Kidney (tissue), 14 donors: ENCODE measurements around the gene SNX5. TPM values are rescaled to one million over a fixed set of nuclear protein-coding genes. Genes with fewer than 3 reads are reported as not detected.

Source experiments
- DNase-seq, 5 donors: peaks; one replicate each; pipeline ENCODE4 v3.0.0-alpha.2; 2013 to 2020
- FAIRE-seq: peaks from 2 replicates; lab custom pipeline; 2012; peaks lifted over from hg19 to GRCh38; lab: Jason Lieb, UNC
- H3K27ac ChIP-seq, 2 donors: one replicate each; pipeline ENCODE4 v1.7.0; 2013; ENCODE audit warnings: low read depth in 2 of 2, low read length in 2 of 2, inconsistent platforms in 1 of 2
- H3K27me3 ChIP-seq: one replicate; pipeline ENCODE4 v1.7.1; 2013; ENCODE audit warnings: low read length, inconsistent platforms; ENCODE audit not compliant: control insufficient read depth, insufficient read depth
- H3K36me3 ChIP-seq, 3 donors: one replicate each; pipeline versions ENCODE4 v1.7.0 to v1.7.1; 2013; ENCODE audit warnings: low read length in 3 of 3, control low read depth in 1 of 3, inconsistent platforms in 1 of 3; ENCODE audit not compliant: insufficient read depth in 3 of 3, control insufficient read depth in 2 of 3
- H3K4me1 ChIP-seq, 3 donors: one replicate each; pipeline versions ENCODE4 v1.7.0 to v1.7.1; 2013; ENCODE audit warnings: low read length in 3 of 3, inconsistent platforms in 1 of 3, low read depth in 1 of 3; ENCODE audit not compliant: control insufficient read depth in 2 of 3, insufficient read depth in 2 of 3
- H3K4me3 ChIP-seq, 3 donors: one replicate each; pipeline versions ENCODE4 v1.7.0 to v1.8.1; 2013; ENCODE audit warnings: low read length in 3 of 3, control low read depth in 1 of 3, inconsistent platforms in 1 of 3
- H3K9ac ChIP-seq, 3 donors: one replicate each; pipeline versions ENCODE4 v1.7.0 to v1.7.1; 2013; ENCODE audit warnings: low read length in 3 of 3, control low read depth in 1 of 3, inconsistent platforms in 1 of 3
- H3K9me3 ChIP-seq, 3 donors: one replicate each; pipeline versions ENCODE4 v1.7.0 to v1.7.1; 2013; ENCODE audit warnings: low read length in 3 of 3, control low read depth in 1 of 3, inconsistent platforms in 1 of 3; ENCODE audit not compliant: control insufficient read depth in 2 of 3, insufficient read depth in 1 of 3
- intact Hi-C: fragments of 100-400 bp; cut with DNase I; formaldehyde crosslinking; loops from one replicate; pipeline ENCODE4 v1.11.1; 2022
- polyA plus RNA-seq: library from polyadenylated mRNA; stranded (reverse); fragments of 350-450 nt; fragmentation: Illumina TruSeq; extraction: RNeasy Lipid Tissue Mini Kit (QIAGEN cat#74804); gene quantifications from one replicate; pipeline ENCODE4 v1.2.3, GENCODE V29; 2014; ENCODE audit warnings: low read depth, low replicate concordance; ENCODE audit not compliant: insufficient read depth
- total RNA-seq: library from RNA; stranded (reverse); fragmentation: NEBNext Ultra II Directional; extraction: Animal tissue kit (Norgen Biotek cat#: 25700); gene quantifications from one replicate; pipeline ENCODE4 v1.2.1, GENCODE V29; 2021
- TF ChIP-seq, protein P1 (sequence below): IDR thresholded peaks from 3 replicates; pipeline ENCODE4 v1.5.1; 2012; ENCODE audit warnings: mild to moderate bottlenecking, moderate library complexity, borderline replicate concordance; ENCODE audit not compliant: insufficient read depth; ENCODE audit errors: extremely low read depth
- donor health status: control.
- donor health status: control.
- donor health status: control.
- donor health status: control.
- donor health status: control.
- donor health status: DM: yes; HTN: yes; CAD: no.
- donor health status: Normal renal cell carcinoma (clear cell type).

The SNX5 gene
- total and polyA plus RNA-seq, 2 donors from 2014 or later, result 94.9 to 133 TPM

DNA sequence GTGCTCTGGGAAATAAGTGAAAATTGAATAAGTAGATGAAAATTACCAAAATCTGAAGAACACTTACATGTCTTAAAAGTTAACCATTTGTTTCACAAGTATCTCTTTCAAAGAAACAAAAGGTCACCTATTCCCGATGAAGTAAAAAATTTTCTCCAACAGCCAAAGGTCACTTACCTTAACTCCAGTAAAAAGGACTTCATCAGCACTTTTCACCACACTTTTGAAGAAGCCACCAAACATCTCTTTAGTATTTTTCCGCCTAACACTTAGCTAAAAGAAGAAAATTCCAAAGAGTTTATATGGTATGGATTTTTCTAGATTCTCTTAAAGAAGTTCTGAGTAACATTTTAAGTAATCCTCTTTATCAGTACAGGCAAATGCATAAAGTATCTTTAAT, 17.3 kb downstream of the SNX5 start:
- TF ChIP-seq, protein P1, sequence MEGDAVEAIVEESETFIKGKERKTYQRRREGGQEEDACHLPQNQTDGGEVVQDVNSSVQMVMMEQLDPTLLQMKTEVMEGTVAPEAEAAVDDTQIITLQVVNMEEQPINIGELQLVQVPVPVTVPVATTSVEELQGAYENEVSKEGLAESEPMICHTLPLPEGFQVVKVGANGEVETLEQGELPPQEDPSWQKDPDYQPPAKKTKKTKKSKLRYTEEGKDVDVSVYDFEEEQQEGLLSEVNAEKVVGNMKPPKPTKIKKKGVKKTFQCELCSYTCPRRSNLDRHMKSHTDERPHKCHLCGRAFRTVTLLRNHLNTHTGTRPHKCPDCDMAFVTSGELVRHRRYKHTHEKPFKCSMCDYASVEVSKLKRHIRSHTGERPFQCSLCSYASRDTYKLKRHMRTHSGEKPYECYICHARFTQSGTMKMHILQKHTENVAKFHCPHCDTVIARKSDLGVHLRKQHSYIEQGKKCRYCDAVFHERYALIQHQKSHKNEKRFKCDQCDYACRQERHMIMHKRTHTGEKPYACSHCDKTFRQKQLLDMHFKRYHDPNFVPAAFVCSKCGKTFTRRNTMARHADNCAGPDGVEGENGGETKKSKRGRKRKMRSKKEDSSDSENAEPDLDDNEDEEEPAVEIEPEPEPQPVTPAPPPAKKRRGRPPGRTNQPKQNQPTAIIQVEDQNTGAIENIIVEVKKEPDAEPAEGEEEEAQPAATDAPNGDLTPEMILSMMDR, result no peak
- intact Hi-C loops, result no loop called here
- H3K36me3 ChIP-seq, result peaks cover 19 to 78% (median 42%) of the 10 kb centered on the region in 3 donors
- DNase-seq, result no peak
- H3K9ac ChIP-seq, result no peak overlapping the region
- H3K9me3 ChIP-seq, result no peaks in the 10 kb centered on the region
- H3K4me1 ChIP-seq, result peaks cover 0 to 5% (median 1%) of the 10 kb centered on the region in 3 donors
- H3K27me3 ChIP-seq, result no peaks in the 10 kb centered on the region
- FAIRE-seq, result no peak
- no peak overlapping the region for H3K27ac ChIP-seq
- no peak overlapping the region for H3K4me3 ChIP-seq

DNA sequence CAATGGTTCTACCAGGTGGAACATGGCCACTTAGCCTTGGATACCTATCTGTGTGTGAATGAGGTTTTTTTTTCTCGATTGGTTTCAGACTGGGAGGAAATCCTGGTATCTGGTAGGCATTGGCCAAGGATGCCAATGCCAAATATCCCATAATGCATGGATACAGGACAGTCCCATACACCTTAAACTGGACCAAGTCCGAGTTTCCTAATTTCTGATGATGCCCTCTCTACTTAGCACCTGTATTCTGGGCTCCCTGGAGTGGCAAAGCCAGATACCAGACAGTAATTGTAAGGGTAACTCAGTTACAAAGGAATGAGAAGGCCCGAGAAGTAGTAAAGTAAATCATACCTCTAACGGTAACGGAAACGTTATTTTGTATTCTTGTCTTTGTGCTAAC, 17.9 kb downstream of the SNX5 start:
- Histone ChIP-seq H3K4me3 (no peak overlapping the region), H3K9me3 (no peaks in the 10 kb centered on the region), H3K9ac (no peak overlapping the region), H3K27me3 (no peaks in the 10 kb centered on the region), H3K4me1 (no peaks in the 10 kb centered on the region), H3K27ac (no peak overlapping the region), H3K36me3 (peaks cover 24 to 85% (median 49%) of the 10 kb centered on the region in 3 donors)
- intact Hi-C loops, result no loop called here
- TF ChIP-seq, protein P1, result no peak
- no peak for FAIRE-seq
- DNase-seq, result no peak

DNA sequence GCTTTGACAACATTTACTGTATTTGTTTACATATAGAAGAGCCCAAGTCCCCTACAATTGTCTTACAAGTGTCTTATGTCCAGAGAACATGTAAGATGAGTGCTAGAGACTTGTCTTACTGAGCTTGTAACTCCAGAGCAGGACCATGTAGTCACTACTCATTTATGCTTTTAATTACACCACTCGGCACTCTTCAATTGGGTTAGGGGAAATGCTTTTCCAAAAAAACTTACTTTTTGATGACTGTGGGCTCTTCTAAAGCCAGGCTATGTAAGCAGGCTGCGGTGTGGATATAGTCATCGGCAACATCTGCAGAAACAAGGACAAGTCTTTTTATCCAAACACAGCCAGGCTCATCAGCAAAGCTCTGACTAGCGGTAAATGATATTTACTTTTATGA, 18.7 kb downstream of the SNX5 start:
- H3K27ac ChIP-seq, result no peak overlapping the region
- H3K9ac ChIP-seq, result no peak overlapping the region
- no peaks in the 10 kb centered on the region for H3K27me3 ChIP-seq
- H3K9me3 ChIP-seq, result no peaks in the 10 kb centered on the region
- H3K4me1 ChIP-seq, result no peaks in the 10 kb centered on the region
- H3K36me3 ChIP-seq, result peaks cover 24 to 92% (median 53%) of the 10 kb centered on the region in 3 donors
- no peak for DNase-seq
- intact Hi-C loops, result no loop called here
- FAIRE-seq, result no peak
- TF ChIP-seq, protein P1, result no peak
- H3K4me3 ChIP-seq, result no peak overlapping the region

DNA sequence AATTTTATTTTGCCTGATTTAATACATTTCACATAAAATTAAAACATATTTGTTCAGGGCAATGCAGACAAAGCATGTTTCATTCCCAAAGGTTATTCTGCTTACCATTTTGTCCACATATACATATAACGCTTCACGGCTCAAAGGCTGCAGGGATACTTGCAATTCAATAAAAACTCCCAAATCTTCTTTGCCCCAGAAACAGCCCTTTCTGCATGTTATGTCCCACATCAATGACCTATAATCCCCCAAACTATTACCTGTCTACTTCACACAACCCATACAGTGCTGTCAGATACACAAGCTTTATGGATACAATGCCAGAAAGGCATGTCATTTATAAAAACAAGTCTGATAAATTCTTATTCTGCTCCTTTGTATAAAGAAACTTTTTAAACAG, 20.2 kb downstream of the SNX5 start:
- Histone ChIP-seq H3K27ac (no peak overlapping the region), H3K36me3 (peaks cover 19 to 90% (median 50%) of the 10 kb centered on the region in 3 donors), H3K27me3 (no peaks in the 10 kb centered on the region), H3K4me3 (no peak overlapping the region), H3K9me3 (no peaks in the 10 kb centered on the region), H3K9ac (no peak overlapping the region), H3K4me1 (no peaks in the 10 kb centered on the region)
- DNase-seq (no peak), FAIRE-seq (no peak)
- TF ChIP-seq, protein P1, result no peak
- intact Hi-C loops, result no loop called here
